ENCODE measurements around the gene ESYT1. TPM values are rescaled to one million over a fixed set of nuclear protein-coding genes. Genes with fewer than 3 reads are reported as not detected.
A peak's percentile ranks its signal among the peaks of the same experiment; 100 is the strongest.

Gene ESYT1
- total and polyA plus RNA-seq, 9 of the 15 experiments (the other 6 are each of a cell fraction or from before 2014, with no cell fraction given), result 132 to 420 (median 164) TPM

DNA sequence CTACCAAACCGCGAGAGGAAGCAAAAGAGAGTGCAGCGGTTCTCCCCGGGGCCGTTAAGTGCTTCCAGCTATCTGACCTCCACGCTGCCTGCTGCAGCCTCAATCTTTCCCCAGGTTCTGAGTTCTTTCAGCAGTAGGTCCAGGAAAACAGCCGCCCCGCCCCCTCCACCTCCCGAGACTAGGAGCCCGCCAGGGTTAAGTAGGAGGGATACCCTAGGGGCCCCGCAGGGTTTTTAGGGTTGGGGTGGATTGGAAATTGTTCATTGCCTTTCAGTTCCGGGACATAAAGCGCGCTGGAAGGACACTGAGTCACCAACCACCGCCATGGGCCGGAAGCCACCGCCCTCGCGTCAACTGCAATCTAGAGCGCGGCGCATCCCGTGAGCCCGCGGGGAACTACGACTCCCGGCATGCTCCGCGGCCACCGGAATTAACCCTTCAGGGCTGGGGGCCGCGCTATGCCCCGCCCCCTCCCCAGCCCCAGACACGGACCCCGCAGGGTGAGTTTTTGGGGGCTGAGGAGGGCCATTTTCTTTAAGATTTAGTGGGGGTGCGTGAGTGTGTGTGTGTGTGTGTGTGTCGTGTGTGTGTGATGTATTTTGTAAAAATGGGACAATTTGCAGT, 24.2 kb downstream of the ESYT1 start, which contains the start of gene MYL6B (continued):
- TF ChIP-seq, protein P1, sequence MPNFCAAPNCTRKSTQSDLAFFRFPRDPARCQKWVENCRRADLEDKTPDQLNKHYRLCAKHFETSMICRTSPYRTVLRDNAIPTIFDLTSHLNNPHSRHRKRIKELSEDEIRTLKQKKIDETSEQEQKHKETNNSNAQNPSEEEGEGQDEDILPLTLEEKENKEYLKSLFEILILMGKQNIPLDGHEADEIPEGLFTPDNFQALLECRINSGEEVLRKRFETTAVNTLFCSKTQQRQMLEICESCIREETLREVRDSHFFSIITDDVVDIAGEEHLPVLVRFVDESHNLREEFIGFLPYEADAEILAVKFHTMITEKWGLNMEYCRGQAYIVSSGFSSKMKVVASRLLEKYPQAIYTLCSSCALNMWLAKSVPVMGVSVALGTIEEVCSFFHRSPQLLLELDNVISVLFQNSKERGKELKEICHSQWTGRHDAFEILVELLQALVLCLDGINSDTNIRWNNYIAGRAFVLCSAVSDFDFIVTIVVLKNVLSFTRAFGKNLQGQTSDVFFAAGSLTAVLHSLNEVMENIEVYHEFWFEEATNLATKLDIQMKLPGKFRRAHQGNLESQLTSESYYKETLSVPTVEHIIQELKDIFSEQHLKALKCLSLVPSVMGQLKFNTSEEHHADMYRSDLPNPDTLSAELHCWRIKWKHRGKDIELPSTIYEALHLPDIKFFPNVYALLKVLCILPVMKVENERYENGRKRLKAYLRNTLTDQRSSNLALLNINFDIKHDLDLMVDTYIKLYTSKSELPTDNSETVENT (CRISPR knock-in tag; IDR thresholded peaks at IDR 0.05), result no peak; the same call in 1 of the 2 replicates
- TF ChIP-seq THRAP3 (IDR thresholded peaks at IDR 0.05; ENCODE audit: borderline replicate concordance) (no peak), KLF13 (tag; IDR thresholded peaks at IDR 0.05; ENCODE audit: borderline replicate concordance, low read depth) (peak; percentile 74; the same call in 1 of the 2 replicates), RHOXF2B (CRISPR knock-in tag; conservative IDR thresholded peaks at IDR 0.05) (no peak), SUPT5H (IDR thresholded peaks at IDR 0.05) (peak; percentile 79), ZZZ3 (IDR thresholded peaks at IDR 0.05) (no peak), GABPB1 (CRISPR knock-in tag; IDR thresholded peaks at IDR 0.05) (peak; percentile 91), ERF (CRISPR knock-in tag; IDR thresholded peaks at IDR 0.05) (0 out of 2 replicates have a peak, but pooled peaks have one; percentile 26), ZNF695 (CRISPR knock-in tag; IDR thresholded peaks at IDR 0.05) (no peak), RFX7 (CRISPR knock-in tag; IDR thresholded peaks at IDR 0.05) (0 out of 2 replicates have a peak, but pooled peaks have one; percentile 20), ETV1 (tag; conservative IDR thresholded peaks at IDR 0.05; ENCODE audit: low read depth) (peak; percentile 94), PCBP1 (IDR thresholded peaks at IDR 0.05; ENCODE audit: low read depth, low read length, poor library complexity, severe bottlenecking) (peak; percentile 48), ELF1 (tag; IDR thresholded peaks at IDR 0.05) (peak; percentile 87), TCF7L2 (IDR thresholded peaks at IDR 0.05; ENCODE audit: low read depth, low read length) (no peak), SP1 (CRISPR knock-in tag; IDR thresholded peaks at IDR 0.05) (peak; percentile 78), HDAC8 (tag; IDR thresholded peaks at IDR 0.05) (no peak), SRSF7 (optimal IDR thresholded peaks at IDR 0.05; ENCODE audit: low read depth, low read length) (no peak), ZNF143 (CRISPR knock-in tag; IDR thresholded peaks at IDR 0.05) (peak; percentile 91), GATAD2B (IDR thresholded peaks at IDR 0.05; ENCODE audit: borderline replicate concordance) (peak; percentile 52; the same call in 1 of the 2 replicates)
- TF ChIP-seq, protein P2, sequence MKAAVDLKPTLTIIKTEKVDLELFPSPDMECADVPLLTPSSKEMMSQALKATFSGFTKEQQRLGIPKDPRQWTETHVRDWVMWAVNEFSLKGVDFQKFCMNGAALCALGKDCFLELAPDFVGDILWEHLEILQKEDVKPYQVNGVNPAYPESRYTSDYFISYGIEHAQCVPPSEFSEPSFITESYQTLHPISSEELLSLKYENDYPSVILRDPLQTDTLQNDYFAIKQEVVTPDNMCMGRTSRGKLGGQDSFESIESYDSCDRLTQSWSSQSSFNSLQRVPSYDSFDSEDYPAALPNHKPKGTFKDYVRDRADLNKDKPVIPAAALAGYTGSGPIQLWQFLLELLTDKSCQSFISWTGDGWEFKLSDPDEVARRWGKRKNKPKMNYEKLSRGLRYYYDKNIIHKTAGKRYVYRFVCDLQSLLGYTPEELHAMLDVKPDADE (conservative IDR thresholded peaks at IDR 0.05; ENCODE audit: control insufficient read depth, low read depth, low read length), result peak; percentile 91
- TF ChIP-seq, protein P3, sequence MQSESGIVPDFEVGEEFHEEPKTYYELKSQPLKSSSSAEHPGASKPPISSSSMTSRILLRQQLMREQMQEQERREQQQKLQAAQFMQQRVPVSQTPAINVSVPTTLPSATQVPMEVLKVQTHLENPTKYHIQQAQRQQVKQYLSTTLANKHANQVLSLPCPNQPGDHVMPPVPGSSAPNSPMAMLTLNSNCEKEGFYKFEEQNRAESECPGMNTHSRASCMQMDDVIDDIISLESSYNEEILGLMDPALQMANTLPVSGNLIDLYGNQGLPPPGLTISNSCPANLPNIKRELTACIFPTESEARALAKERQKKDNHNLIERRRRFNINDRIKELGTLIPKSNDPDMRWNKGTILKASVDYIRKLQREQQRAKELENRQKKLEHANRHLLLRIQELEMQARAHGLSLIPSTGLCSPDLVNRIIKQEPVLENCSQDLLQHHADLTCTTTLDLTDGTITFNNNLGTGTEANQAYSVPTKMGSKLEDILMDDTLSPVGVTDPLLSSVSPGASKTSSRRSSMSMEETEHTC (IDR thresholded peaks at IDR 0.05), result peak; percentile 72; the same call in 1 of the 2 replicates
- TF ChIP-seq, protein P4, sequence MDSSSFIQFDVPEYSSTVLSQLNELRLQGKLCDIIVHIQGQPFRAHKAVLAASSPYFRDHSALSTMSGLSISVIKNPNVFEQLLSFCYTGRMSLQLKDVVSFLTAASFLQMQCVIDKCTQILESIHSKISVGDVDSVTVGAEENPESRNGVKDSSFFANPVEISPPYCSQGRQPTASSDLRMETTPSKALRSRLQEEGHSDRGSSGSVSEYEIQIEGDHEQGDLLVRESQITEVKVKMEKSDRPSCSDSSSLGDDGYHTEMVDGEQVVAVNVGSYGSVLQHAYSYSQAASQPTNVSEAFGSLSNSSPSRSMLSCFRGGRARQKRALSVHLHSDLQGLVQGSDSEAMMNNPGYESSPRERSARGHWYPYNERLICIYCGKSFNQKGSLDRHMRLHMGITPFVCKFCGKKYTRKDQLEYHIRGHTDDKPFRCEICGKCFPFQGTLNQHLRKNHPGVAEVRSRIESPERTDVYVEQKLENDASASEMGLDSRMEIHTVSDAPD (CRISPR knock-in tag; IDR thresholded peaks at IDR 0.05), result no peak

Data from K562 (cell line).